Bronchial epithelial cell (primary cell): ENCODE data around the gene TM4SF18. TPM values are rescaled to one million over a fixed set of nuclear protein-coding genes. Genes with fewer than 3 reads are reported as not detected.
A peak's percentile ranks its signal among the peaks of the same experiment; 100 is the strongest.

Source experiments
- DNase-seq: peaks from one replicate; pipeline ENCODE4 v3.0.0-alpha.2; 2010; ENCODE audit warnings: low read depth
- FAIRE-seq: peaks from 2 replicates; lab custom pipeline; 2011; peaks lifted over from hg19 to GRCh38; lab: Jason Lieb, UNC
- H3K27me3 ChIP-seq: 2 replicates; pipeline ENCODE4 v1.5.1; 2011; ENCODE audit warnings: low read length; ENCODE audit not compliant: control insufficient read depth, insufficient read depth
- H3K36me3 ChIP-seq: 2 replicates; pipeline ENCODE4 v1.5.1; 2011; ENCODE audit warnings: low read length; ENCODE audit not compliant: control insufficient read depth, insufficient read depth
- H3K4me3 ChIP-seq: 2 replicates; pipeline ENCODE4 v1.5.1; 2011; ENCODE audit warnings: mild to moderate bottlenecking, low read depth, low read length, control low read depth
- CTCF ChIP-seq: IDR thresholded peaks from 2 replicates; pipeline ENCODE4 v1.5.1; 2011; ENCODE audit warnings: mild to moderate bottlenecking, moderate library complexity, low read length, control low read depth, inconsistent platforms; ENCODE audit not compliant: insufficient read depth, severe bottlenecking
- total RNA-seq: library from RNA; depleted of rRNA; stranded (reverse); fragments of >200 nt; gene quantifications from 2 replicates; pipeline ENCODE4 v1.2.1, GENCODE V29; 2014

The TM4SF18 gene
- total RNA-seq, 1 donor from 2014 or later: not detected

GRCh38 chr3:149274220-149274619 is 59.2 kb downstream of the TM4SF18 start:
- no peak overlapping the region for H3K4me3 ChIP-seq
- no peaks in the 10 kb centered on the region for H3K27me3 ChIP-seq
- no peak for FAIRE-seq
- DNase-seq: no peak
- H3K36me3 ChIP-seq: no peaks in the 10 kb centered on the region
- TF ChIP-seq CTCF: no peak

GRCh38 chr3:149273096-149273751 is 60.2 kb downstream of the TM4SF18 start:
- FAIRE-seq (no peak), DNase-seq (peak; percentile 73)
- H3K36me3 ChIP-seq: no peaks in the 10 kb centered on the region
- H3K27me3 ChIP-seq: no peaks in the 10 kb centered on the region
- no peak overlapping the region for H3K4me3 ChIP-seq
- peak; percentile 82 for TF ChIP-seq CTCF

- TF ChIP-seq CTCF: no peak
- DNase-seq: no peak
- Histone ChIP-seq H3K4me3 (no peak overlapping the region), H3K27me3 (no peaks in the 10 kb centered on the region), H3K36me3 (no peaks in the 10 kb centered on the region)
- FAIRE-seq: no peak
Measured at GRCh38 chr3:149271669-149272068, 61.8 kb downstream of the TM4SF18 start.

GRCh38 chr3:149270180-149270579 is 63.3 kb downstream of the TM4SF18 start:
- TF ChIP-seq CTCF: no peak
- Histone ChIP-seq H3K27me3 (no peaks in the 10 kb centered on the region), H3K36me3 (no peaks in the 10 kb centered on the region), H3K4me3 (no peak overlapping the region)
- DNase-seq: no peak
- no peak for FAIRE-seq

- Histone ChIP-seq H3K27me3 (no peaks in the 10 kb centered on the region), H3K36me3 (no peaks in the 10 kb centered on the region), H3K4me3 (no peak overlapping the region)
- no peak for FAIRE-seq
- DNase-seq: no peak
- no peak for TF ChIP-seq CTCF
Measured at GRCh38 chr3:149269687-149270086, 63.7 kb downstream of the TM4SF18 start.

Other genes starting within 250 kb of the TM4SF18 start
- gene HLTF, start 247.1 kb downstream of the TM4SF18 start, total RNA-seq: 12.3 and 12.9 TPM in 2 replicates
- gene HPS3, start 204.0 kb downstream of the TM4SF18 start, total RNA-seq: 7.8 and 8.2 TPM in 2 replicates
- gene CP, start 111.8 kb downstream of the TM4SF18 start, total RNA-seq: 0.13 TPM in 1 of 2 replicates, not detected in the other
- gene TM4SF1, start 44.0 kb upstream of the TM4SF18 start, total RNA-seq: 23.2 and 63.9 TPM in 2 replicates
- gene TM4SF4, start 141.1 kb upstream of the TM4SF18 start, total RNA-seq: not detected in 2 replicates